HG03575 (cell line): ENCODE results near the gene BMX.
A peak's percentile ranks its signal among the peaks of the same experiment; 100 is the strongest.

ENCODE experiments used
- ATAC-seq: cut with Tn5 transposase; IDR thresholded peaks from one replicate; pipeline ENCODE4 v1.9.1; 2021; ENCODE audit not compliant: unreplicated experiment, insufficient number of reproducible peaks, low FRiP score; ENCODE audit errors: extremely low read depth

BMX gene

GRCh38 chrX:15500497-15500966 lies at the start of gene BMX:
Gene BMX, plus strand, starts transcription at chrX:15500807. Its CDS starts 7,547 bp downstream, at chrX:15508354.
- ATAC-seq = no peak

- no peak for ATAC-seq
These were observed 48.7 kb upstream of the BMX start for GRCh38 chrX:15451913-15452312.

DNA sequence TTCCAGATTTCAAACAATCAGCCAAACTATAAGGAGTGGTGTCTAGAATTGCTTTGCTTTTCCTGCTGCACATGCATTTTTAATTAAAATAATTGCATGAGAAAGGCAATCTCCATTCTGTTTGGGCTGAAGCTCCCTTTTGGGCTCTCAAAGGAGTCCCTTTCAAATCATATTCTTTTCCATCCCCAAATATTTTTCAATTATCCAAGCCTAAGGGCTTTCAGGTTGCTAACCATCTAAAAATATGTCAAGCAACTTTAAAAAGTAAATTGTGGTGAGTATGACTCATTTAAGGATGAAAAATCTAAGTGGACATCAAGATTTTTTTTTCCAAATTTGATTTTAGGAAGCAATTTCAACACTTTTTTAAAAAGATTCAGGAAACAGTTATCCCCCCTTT lies 35.9 kb upstream of the BMX start:
- no peak for ATAC-seq

DNA sequence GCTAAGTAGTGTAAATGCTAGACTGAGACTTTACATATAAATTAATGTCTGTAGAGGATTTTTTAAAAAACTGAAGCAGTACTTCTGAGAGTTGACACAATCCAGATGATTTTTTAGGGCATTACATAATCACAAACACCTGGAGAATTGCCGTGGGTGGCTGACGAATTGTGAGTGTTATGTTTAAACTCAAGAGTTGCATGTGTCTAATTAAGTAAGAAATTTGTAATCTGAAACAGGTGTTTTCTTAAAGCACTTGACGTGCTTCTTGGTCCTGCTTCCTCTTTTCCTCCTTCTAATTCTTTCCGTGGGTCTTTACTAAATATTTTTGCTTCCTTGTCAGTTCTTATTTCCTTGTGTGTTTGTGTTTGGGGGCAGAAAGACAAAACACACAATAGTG lies 35.3 kb upstream of the BMX start:
- no peak for ATAC-seq

- no peak for ATAC-seq
These were observed 34.5 kb upstream of the BMX start for GRCh38 chrX:15465896-15466651.

DNA sequence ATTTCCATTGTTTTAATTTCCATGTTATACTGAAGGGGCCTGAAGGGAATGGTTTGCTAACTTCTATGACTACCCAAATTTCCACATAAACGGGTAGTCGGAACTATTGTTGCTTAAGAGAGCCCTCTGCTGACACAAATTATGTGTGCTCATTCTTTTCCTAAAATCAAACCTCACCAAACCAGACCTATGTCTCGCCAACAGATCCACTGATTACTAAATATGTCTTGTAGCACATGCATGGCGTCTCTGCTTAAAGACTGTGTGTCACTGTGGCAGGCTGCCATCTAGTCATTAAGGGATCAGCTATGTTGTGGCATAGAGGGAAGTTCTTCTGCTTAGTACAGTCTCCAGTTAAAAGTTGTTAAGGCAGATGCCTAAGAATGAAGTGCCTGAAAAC lies 32.6 kb upstream of the BMX start:
- ATAC-seq = no peak

DNA sequence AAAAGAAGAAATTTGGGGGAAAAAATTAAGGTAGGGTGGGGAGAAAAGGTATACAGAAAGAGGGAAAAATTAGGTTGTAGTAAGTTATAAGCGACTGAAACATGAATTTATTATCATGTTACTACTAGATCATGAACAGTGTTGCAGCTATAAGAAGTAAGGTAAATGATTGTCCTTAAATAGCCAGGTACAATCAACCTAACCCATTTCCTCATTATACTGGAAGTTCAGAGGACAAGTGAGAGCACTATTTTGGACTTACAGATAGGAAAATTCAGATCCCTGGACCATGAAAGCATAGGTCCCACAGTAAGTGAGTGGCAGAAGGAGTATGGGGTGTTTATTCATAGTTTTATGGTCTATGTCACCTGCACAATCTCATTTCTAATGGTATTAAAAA lies 31.0 kb upstream of the BMX start:
- no peak for ATAC-seq

DNA sequence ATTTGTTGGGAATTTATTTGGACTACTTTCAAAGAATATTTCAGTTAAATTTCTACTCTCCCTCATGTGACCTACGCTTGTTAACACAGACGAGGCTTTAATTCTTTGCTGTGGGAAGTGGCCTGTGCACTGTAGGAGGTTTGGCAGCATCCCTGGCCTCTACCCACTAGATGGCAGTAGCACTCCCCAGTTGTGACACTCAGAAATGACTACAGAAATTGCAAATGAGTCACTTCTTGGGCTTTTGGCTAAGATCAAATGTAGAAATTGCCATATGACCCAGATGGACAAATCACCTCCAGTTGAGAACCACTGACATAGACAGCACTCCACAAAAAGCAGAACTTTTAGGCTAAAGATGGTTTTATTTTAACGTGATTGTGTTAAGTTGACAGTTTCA lies 29.6 kb upstream of the BMX start:
- peak; percentile 49 for ATAC-seq

DNA sequence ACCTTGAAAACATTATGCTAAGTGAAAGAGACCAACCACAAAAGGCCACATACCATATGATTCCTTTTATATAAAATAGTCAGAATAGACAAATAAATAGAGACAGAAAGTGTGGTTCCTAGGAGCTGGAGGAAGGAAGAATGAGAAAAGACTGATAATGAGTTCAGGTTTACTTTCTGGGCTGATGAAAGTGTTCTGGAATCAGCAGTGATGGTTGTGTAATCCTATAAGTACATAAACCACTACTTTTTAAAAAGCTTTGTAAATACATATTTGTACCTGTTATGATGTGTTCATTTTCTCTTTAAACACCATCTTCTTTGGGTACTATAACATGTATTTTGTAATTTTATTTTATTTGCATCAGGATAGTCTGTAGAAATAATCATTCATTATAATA lies 28.1 kb upstream of the BMX start:
- ATAC-seq = no peak

- no peak for ATAC-seq
These were observed 26.6 kb upstream of the BMX start for GRCh38 chrX:15474028-15474427.

GRCh38 chrX:15475021-15475420 lies 25.6 kb upstream of the BMX start:
- no peak for ATAC-seq

DNA sequence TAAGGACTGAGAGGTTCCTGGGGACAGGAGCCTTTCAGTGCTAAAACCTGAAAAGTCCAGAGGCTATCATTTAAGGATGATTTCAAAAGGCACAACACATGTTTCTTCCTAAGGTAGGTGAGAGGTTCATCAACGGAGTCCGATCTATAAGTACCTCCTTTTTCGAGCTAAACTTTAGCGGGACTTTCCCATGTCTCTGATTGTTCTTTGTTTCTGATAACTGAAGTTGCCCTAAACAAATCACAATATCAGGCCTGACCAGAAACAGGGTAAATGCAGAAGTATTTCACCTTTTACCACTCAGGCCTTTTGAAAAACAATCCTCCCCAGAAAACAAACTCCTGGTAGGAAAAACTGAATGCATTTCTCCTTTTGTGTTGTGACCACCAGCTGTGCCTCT lies 25.1 kb upstream of the BMX start:
- no peak for ATAC-seq

DNA sequence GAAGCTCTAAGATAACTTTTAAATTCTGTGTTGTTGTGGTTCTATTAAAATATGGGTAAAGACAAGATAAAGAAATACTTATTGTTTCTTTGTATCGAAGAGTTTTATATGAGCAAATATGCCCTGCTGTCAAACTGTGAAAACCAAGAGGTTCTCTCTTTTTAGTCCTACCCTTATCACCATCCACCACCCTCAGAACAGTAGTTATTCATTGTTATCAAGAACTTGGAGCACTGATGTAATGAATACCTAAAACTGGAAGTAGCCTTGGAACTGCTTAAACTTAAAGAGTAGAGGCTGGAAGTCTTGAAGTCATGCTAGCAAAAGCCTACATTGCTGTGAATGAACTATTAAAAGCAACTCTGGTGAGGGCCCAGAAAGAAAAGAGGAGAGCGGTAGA lies 16.7 kb upstream of the BMX start:
- no peak for ATAC-seq

- ATAC-seq = no peak
These were observed 8.1 kb upstream of the BMX start for GRCh38 chrX:15492469-15492868.

GRCh38 chrX:15493118-15493962 lies 7.3 kb upstream of the BMX start, which contains the start of gene PIR:
Gene PIR, minus strand, starts transcription at chrX:15493333. Its CDS starts 2,076 bp downstream, at chrX:15491257.
- peak; percentile 66 for ATAC-seq

- no peak for ATAC-seq
These were observed 4.8 kb upstream of the BMX start for GRCh38 chrX:15495801-15496200.

DNA sequence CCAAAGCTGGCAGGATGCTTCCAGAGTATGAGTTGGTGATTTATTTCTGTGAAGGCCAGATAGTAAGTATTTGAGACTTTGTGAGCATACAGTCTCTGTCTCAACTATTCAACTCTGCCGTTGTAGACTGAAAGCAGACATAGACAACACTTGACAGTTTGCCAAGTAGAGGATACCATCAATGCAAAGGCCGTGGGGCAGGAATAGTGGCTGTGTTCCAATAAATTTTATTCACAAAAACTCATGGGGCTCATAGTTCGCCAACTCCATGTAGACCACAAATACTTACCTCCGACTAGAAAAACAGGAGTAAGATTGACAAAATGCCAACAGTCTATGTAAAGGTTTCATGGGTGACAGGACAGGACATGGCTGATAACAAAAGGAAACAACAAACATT lies 3.8 kb upstream of the BMX start:
- ATAC-seq = no peak

DNA sequence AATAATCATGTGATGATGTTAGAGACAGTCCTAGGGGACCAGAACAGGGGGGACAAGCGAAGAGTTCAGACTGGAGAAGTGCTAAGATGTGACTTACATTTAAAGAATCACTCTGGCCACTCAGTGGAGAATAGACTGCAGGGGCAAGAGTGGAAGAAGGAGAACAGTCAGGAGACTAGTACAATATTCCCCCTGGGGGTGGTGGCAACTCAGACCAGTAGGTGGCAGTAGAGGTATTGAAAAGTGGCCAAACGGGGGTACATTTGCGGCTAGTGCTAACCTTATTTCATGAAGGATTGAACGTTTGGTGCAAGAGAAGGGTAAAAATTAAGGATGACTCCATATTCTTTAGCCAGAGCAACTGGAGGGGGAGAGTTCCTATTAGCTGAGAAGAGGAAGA lies 2.7 kb upstream of the BMX start:
- ATAC-seq = no peak

- no peak for ATAC-seq
These were observed 1.9 kb upstream of the BMX start for GRCh38 chrX:15498741-15499140.

DNA sequence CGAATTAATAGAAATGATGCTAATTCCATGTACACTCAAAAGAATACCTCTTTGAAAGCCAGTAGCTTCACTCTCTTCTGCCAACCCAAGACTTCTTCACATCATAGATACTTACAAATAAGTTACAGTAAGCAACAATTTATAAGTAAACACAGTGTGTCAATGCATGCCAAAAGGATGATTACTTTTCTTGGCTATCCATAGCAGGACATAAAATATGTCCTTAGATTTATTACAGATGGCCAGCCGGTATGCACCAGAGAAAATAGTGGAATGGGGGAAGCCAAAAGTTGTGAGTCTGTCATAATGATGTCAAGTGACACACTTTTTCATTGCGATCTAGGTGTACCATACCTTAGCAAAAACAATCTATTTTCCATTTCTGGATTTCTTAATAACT lies 631 bp upstream of the BMX start:
- ATAC-seq = no peak
